Measurements from ENCODE around the gene PLCH2. TPM values are rescaled to one million over a fixed set of nuclear protein-coding genes. Genes with fewer than 3 reads are reported as not detected.

PLCH2 gene
- total and polyA plus RNA-seq, 7 donors, result 0.04 to 0.60 (median 0.09) TPM; not detected in 1

- intact Hi-C loops (cut with DNase I), result no loop called here
- no peak for ATAC-seq
- no peak overlapping the region for H3K27ac ChIP-seq
- H3K9me3 ChIP-seq, result no peaks in the 10 kb centered on the region
- H3K4me3 ChIP-seq, result no peak overlapping the region
- no peaks in the 10 kb centered on the region for H3K36me3 ChIP-seq (ENCODE audit: insufficient read depth in 1 of 2, low read depth in 1 of 2)
- no peak for DNase-seq
- no peak for TF ChIP-seq CTCF (IDR thresholded peaks at IDR 0.05)
- no peaks in the 10 kb centered on the region for H3K4me1 ChIP-seq
- 87 to 90% (median 90%) methylated on average over 4 of the region's 4 CpGs for WGBS, 3 donors
- H3K27me3 ChIP-seq (ENCODE audit: insufficient read depth in 3 of 3, low read length in 2 of 3), result peaks cover 0 to 36% (median 19%) of the 10 kb centered on the region in 3 donors
These were observed 62.3 kb downstream of the PLCH2 start for GRCh38 chr1:2538376-2538775.

GRCh38 chr1:2538872-2539271 is 62.8 kb downstream of the PLCH2 start:
- Histone ChIP-seq H3K4me3 (no peak overlapping the region), H3K36me3 (ENCODE audit: insufficient read depth in 1 of 2, low read depth in 1 of 2) (no peaks in the 10 kb centered on the region), H3K27me3 (ENCODE audit: insufficient read depth in 3 of 3, low read length in 2 of 3) (peaks cover 0 to 41% (median 19%) of the 10 kb centered on the region in 3 donors), H3K9me3 (no peaks in the 10 kb centered on the region), H3K4me1 (no peaks in the 10 kb centered on the region), H3K27ac (no peak overlapping the region)
- DNase-seq (no peak), ATAC-seq (no peak)
- intact Hi-C loops (cut with DNase I), result no loop called here
- TF ChIP-seq CTCF (IDR thresholded peaks at IDR 0.05), result no peak
- WGBS, 3 donors, result 93 to 96% (median 94%) methylated on average over 8 of the region's 8 CpGs

- no peak for TF ChIP-seq CTCF (IDR thresholded peaks at IDR 0.05)
- intact Hi-C loops (cut with DNase I), result no loop called here
- Histone ChIP-seq H3K4me3 (no peak overlapping the region), H3K27me3 (ENCODE audit: insufficient read depth in 3 of 3, low read length in 2 of 3) (peaks cover 0 to 46% (median 19%) of the 10 kb centered on the region in 3 donors), H3K36me3 (ENCODE audit: insufficient read depth in 1 of 2, low read depth in 1 of 2) (no peaks in the 10 kb centered on the region), H3K27ac (no peak overlapping the region), H3K9me3 (no peaks in the 10 kb centered on the region), H3K4me1 (no peaks in the 10 kb centered on the region)
- no peak for DNase-seq
- WGBS, 3 donors, result 77 to 88% (median 86%) methylated on average over 12 of the region's 12 CpGs
- ATAC-seq, result no peak
These were observed 63.3 kb downstream of the PLCH2 start for GRCh38 chr1:2539312-2539907.

GRCh38 chr1:2540816-2541492 is 64.9 kb downstream of the PLCH2 start:
- ATAC-seq (no peak), DNase-seq (no peak)
- H3K9me3 ChIP-seq, result no peaks in the 10 kb centered on the region
- intact Hi-C loops (cut with DNase I), result no loop called here
- peaks cover 0 to 57% (median 16%) of the 10 kb centered on the region in 3 donors for H3K27me3 ChIP-seq (ENCODE audit: insufficient read depth in 3 of 3, low read length in 2 of 3)
- no peak for TF ChIP-seq CTCF (IDR thresholded peaks at IDR 0.05)
- WGBS, 3 donors, result 11 to 17% (median 16%) methylated on average over 31 to 39 of the region's 39 CpGs
- no peak overlapping the region for H3K4me3 ChIP-seq
- H3K4me1 ChIP-seq, result no peaks in the 10 kb centered on the region
- H3K36me3 ChIP-seq (ENCODE audit: insufficient read depth in 1 of 2, low read depth in 1 of 2), result no peaks in the 10 kb centered on the region
- H3K27ac ChIP-seq, result no peak overlapping the region

All from psoas muscle (tissue), 8 donors.